ENCODE data around the gene MBD6.

Gene MBD6

DNA sequence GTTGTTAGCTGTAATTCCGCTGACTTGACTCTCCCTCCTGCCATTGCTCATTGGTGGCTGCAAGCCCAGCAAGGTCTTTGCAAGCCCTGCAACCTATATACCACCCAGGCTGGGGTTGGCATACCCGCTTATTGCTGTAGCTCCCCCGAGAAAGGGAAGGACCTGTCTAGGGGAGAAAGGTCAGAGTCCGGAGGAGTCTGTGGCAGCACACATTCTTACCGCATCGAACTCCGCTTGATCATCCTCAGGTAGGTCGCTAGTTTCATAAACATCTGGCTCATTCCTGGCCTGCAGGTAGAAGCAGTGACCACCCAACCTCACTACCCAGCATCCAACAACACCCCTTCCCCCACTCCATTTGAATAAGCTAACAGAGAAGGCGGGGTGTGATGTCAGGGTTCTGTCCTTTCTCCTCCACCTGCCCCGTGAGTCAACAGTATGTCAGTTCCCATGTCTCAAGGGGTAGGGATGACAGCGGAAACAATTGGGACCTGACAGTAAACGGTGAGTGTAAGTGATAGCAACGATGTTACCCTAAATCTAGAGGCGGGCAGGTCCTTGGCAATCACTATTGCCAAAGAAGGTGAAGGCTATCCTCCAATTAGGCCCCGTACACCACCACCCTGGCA is 23.3 kb downstream of the MBD6 start:
- peak overlapping the region; percentile 88 for H3K4me3 ChIP-seq (ENCODE audit: low read length)
- TF ChIP-seq, protein P1, sequence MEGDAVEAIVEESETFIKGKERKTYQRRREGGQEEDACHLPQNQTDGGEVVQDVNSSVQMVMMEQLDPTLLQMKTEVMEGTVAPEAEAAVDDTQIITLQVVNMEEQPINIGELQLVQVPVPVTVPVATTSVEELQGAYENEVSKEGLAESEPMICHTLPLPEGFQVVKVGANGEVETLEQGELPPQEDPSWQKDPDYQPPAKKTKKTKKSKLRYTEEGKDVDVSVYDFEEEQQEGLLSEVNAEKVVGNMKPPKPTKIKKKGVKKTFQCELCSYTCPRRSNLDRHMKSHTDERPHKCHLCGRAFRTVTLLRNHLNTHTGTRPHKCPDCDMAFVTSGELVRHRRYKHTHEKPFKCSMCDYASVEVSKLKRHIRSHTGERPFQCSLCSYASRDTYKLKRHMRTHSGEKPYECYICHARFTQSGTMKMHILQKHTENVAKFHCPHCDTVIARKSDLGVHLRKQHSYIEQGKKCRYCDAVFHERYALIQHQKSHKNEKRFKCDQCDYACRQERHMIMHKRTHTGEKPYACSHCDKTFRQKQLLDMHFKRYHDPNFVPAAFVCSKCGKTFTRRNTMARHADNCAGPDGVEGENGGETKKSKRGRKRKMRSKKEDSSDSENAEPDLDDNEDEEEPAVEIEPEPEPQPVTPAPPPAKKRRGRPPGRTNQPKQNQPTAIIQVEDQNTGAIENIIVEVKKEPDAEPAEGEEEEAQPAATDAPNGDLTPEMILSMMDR (conservative IDR thresholded peaks at IDR 0.05; ENCODE audit: low read length): no peak
- no peak for DNase-seq (ENCODE audit: low read depth)

DNA sequence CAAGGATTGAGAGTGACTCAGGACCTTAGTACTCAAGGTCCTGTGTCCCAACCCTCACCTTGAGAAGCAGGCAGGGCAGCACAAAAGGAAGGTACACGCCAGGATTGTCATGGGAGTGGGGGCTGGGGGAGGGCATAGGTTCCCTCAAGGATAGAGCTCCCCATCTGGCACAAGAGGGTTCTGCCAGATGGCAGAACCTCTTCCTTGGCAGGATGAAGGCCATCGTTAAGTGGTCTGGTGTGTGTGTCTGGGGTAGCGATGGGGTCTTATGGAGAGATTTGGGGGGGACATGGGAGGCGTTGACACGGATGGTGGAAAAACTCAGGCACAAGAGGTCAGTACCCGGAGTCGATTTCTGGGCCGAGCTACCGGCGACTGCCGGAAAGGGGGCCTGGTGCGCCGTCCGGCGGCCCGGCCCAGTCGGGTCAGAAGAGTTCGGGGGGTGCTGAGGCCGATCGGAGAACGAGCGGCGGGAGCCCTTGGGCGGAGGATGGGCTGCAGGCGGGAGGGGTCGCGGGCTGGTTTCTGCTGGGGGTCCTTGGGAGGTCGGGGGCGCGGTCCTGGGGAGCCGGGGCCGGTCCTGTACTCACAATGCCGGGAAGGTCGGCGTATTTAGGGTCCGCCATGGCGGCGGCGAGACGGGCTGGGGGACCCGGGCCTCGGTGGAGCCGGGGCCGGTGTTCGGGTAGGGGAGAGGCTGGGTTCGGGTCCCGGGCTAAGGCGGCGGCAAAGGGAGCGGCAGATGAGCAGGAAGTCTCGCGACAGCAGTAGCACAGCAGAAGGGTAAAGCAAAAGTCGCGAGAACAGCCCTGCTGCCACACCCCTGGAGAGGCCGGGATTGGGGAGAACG is 24.0 kb downstream of the MBD6 start, which contains the start of gene DCTN2:
Gene DCTN2 (minus strand): TSS at position 755 of the 850 bp plus-strand sequence. CDS start 129 bp downstream, at position 626.
- DNase-seq (ENCODE audit: low read depth): peak; percentile 97
- TF ChIP-seq, protein P1 (conservative IDR thresholded peaks at IDR 0.05; ENCODE audit: low read length): peak; percentile 20
- H3K4me3 ChIP-seq (ENCODE audit: low read length): peak within 1 kb of the TSS; percentile 88

DNA sequence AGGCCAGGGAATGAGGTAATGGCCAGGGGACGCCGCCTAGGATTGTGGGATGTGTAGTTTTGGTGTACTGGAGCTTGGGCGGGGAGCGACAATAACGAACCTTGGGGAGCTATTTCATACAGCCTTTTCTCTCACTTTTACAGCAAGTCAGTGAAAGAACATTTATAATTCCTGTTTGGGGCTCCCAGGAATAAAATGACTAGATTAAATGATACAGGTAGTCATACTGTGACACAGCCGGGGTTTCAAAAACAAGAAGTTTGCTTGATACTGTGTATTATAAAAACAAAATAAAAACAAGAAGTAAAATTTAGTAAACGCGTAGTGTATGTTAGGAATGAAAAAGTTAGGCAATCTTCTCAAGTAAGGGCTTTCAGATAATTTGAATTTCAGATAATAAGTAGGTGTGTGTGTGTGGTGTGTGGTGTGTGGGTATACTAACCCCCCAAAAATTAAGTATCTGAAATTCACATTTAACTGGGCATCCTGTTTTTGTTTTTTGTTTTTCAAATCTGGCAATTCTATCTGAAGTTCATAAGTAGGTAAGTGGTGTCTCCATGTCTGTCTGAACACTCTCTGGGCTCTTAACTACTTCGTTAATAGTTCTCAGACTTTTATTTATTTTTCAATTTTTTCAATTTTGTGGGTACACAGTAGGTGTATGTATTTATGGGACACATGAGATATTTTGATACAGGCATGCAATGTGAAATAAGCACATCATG is 24.8 kb downstream of the MBD6 start:
- TF ChIP-seq, protein P1 (conservative IDR thresholded peaks at IDR 0.05; ENCODE audit: low read length): no peak
- DNase-seq (ENCODE audit: low read depth): no peak
- no peak overlapping the region; the same call in 1 of the 2 replicates for H3K4me3 ChIP-seq (ENCODE audit: low read length)

DNA sequence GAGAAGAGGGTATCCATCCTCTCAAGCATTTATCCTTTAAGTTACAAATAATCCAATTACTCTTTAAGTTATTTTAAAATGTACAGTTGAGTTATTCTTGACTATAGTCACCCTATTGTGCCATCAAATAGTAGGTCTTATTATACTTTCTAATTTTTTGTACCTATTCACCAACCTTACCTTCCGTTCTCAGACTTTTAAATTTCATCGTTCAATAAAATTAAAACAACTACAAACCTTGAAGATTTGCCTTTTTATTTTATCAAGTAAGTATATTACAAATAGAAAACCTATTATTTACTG is 25.3 kb downstream of the MBD6 start:
- no peak overlapping the region for H3K4me3 ChIP-seq (ENCODE audit: low read length)
- TF ChIP-seq, protein P1 (conservative IDR thresholded peaks at IDR 0.05; ENCODE audit: low read length): no peak
- DNase-seq (ENCODE audit: low read depth): no peak

DNA sequence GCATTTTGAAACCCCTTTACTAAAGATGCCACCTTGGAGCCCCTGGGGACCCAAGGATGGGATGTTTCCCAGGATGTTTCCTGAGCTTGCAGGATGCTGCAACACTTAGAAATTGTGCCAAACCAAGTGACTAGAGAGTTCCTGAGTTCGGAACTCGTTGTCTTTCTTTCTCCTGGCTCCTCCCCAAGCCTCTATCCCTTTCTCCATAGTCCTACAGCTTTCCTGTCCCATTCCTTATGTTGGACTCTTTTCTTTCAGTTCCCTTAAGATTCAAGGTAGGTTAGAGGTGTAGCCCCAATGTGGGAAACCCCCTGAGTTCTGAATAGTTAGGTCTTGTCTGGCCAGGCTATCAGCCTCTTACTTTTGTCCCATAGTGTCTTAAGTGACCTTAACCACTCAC is 25.9 kb downstream of the MBD6 start:
- no peak for DNase-seq (ENCODE audit: low read depth)
- H3K4me3 ChIP-seq (ENCODE audit: low read length): no peak overlapping the region
- TF ChIP-seq, protein P1 (conservative IDR thresholded peaks at IDR 0.05; ENCODE audit: low read length): no peak

DNA sequence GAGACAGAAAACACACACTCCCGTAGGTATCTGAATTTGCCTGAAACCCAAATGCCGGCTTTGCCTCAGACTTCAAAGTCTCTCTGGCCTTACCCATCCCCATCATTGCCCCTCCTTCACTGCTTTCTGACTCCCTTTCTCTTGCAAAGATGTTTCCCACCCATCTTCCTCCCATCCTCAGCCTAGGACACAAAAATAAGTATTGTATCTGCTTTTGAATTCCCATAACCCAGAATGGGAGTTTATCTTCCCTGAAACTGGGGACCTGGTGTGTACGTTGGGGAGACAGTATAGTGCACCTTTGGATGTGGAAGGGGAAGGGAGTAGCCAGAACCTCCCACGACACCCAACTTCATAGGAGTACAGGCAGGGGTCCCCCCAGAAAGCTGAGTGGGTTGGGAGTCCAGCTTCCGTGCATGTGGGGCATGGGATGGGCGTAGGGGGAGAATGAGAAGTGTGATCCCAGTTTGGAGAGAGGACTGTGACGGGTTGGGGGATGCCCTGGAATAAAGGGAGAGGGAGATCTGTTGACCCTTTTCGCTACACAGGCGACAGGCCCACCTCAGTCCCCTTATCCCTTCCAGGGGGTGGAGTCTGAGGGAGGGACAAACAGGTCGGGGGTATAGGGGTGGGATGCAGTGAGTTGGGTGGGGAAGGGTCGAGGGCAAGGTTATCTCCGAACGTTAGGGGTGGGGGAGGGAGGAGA is 26.7 kb downstream of the MBD6 start:
- no peak for DNase-seq (ENCODE audit: low read depth)
- H3K4me3 ChIP-seq (ENCODE audit: low read length): peak overlapping the region; percentile 61
- TF ChIP-seq, protein P1 (conservative IDR thresholded peaks at IDR 0.05; ENCODE audit: low read length): no peak
